Measurements from ENCODE around the gene NCAPD3. TPM values are rescaled to one million over a fixed set of nuclear protein-coding genes. Genes with fewer than 3 reads are reported as not detected.

NCAPD3 gene
- total RNA-seq, 1 experiment from 2014 or later, result 52.2 TPM

- Histone ChIP-seq H2BK20ac (ENCODE audit: low read depth, low read length, poor library complexity, severe bottlenecking) (no peak overlapping the region), H2AFZ (ENCODE audit: low read length) (no peak overlapping the region), H3K14ac (ENCODE audit: insufficient read depth, low read length) (no peak overlapping the region), H3K27ac (ENCODE audit: insufficient read length, low read depth, low read length) (no peak overlapping the region), H3K27me3 (ENCODE audit: insufficient read depth, low read length) (no peaks in the 10 kb centered on the region), H4K91ac (ENCODE audit: insufficient read length, low read depth, low read length) (no peak overlapping the region), H3K9me3 (ENCODE audit: control insufficient read depth, low read depth, low read length) (no peaks in the 10 kb centered on the region), H4K8ac (replicated peaks; ENCODE audit: insufficient read length, low read depth, low read length) (no peak overlapping the region), H2AK5ac (ENCODE audit: insufficient read length, low read length) (no peak overlapping the region), H3K4me2 (ENCODE audit: insufficient read depth, insufficient read length, low read length) (no peak overlapping the region), H3K56ac (ENCODE audit: insufficient read length, low read depth, low read length) (no peak overlapping the region), H3K23me2 (ENCODE audit: insufficient read length, low read depth, low read length, poor library complexity, severe bottlenecking) (no peaks in the 10 kb centered on the region), H3K18ac (ENCODE audit: insufficient read length, low read depth, low read length) (no peak overlapping the region), H3K9ac (ENCODE audit: extremely low read depth, insufficient read length, low read length) (no peak overlapping the region), H2BK5ac (ENCODE audit: insufficient read length, low read length) (no peak overlapping the region), H4K20me1 (ENCODE audit: control insufficient read depth, insufficient read depth, insufficient read length) (no peaks in the 10 kb centered on the region), H3K4ac (ENCODE audit: low read depth, low read length) (no peak overlapping the region), H3K79me1 (ENCODE audit: insufficient read depth, low read depth, low read length, poor library complexity, severe bottlenecking) (no peaks in the 10 kb centered on the region), H2BK15ac (ENCODE audit: low read depth, low read length) (no peak overlapping the region), H3K4me1 (ENCODE audit: insufficient read depth, low read length) (peaks cover 16% of the 10 kb centered on the region), H2BK120ac (ENCODE audit: low read depth, low read length, poor library complexity, severe bottlenecking) (no peak overlapping the region), H2BK12ac (ENCODE audit: insufficient read length, low read depth, low read length) (no peak overlapping the region), H3K23ac (ENCODE audit: insufficient read length, low read depth, low read length) (no peak overlapping the region), H3K79me2 (ENCODE audit: insufficient read depth, low read length) (peaks cover 2% of the 10 kb centered on the region; the same call in 1 of the 2 replicates), H3T11ph (ENCODE audit: low read length) (no peak overlapping the region), H4K5ac (ENCODE audit: insufficient read length, low read depth, low read length) (no peak overlapping the region)
- DNase-seq, result no peak
- peak overlapping the region in 2 of 3 experiments; percentile 27; a peak in 3 of 7 replicates for H3K27ac Mint-ChIP-seq
- H3K4me1 Mint-ChIP-seq, result peaks cover 39 to 44% of the 10 kb centered on the region in 2 experiments
- WGBS (ENCODE audit: extremely low coverage, insufficient read length, low lambda C conversion rate), result no CpG with 5 or more reads among the region's 5 CpGs
- no peaks in the 10 kb centered on the region for H3K27me3 Mint-ChIP-seq (ENCODE audit: low read depth)
- TF ChIP-seq CTCF (conservative IDR thresholded peaks at IDR 0.05), result no peak
- peaks cover 5 to 36% (median 19%) of the 10 kb centered on the region in 3 experiments; a peak in 5 of 7 replicates for H3K36me3 Mint-ChIP-seq (ENCODE audit: insufficient read depth in 1 of 3, low read depth in 3 of 3)
- H3K9me3 Mint-ChIP-seq, result no peaks in the 10 kb centered on the region
- no peak overlapping the region for H3K4me3 Mint-ChIP-seq
Measured at GRCh38 chr11:134266440-134266839, 42.7 kb upstream of the NCAPD3 start.
